Stimulated activated CD8-positive, alpha-beta memory T cell treated with anti-CD3 and anti-CD28 coated beads, Interleukin-7, amount 100 ng/mL, for 48 hours (primary cell): Measurements from ENCODE around the gene CHRNA9.
A peak's percentile ranks its signal among the peaks of the same experiment; 100 is the strongest.
"Not testable (repeated sequence)": the region's sequence is repeated elsewhere in the genome, so short reads cannot be mapped to it uniquely, and the experiment has no call there.

Source experiments
- DNase-seq, 2 donors: peaks; one replicate each; pipeline ENCODE4 v3.0.0-alpha.2; 2020; ENCODE audit warnings: low read depth in 1 of 2; ENCODE audit errors: extremely low read depth in 1 of 2

The CHRNA9 gene, protein sequence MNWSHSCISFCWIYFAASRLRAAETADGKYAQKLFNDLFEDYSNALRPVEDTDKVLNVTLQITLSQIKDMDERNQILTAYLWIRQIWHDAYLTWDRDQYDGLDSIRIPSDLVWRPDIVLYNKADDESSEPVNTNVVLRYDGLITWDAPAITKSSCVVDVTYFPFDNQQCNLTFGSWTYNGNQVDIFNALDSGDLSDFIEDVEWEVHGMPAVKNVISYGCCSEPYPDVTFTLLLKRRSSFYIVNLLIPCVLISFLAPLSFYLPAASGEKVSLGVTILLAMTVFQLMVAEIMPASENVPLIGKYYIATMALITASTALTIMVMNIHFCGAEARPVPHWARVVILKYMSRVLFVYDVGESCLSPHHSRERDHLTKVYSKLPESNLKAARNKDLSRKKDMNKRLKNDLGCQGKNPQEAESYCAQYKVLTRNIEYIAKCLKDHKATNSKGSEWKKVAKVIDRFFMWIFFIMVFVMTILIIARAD

DNA sequence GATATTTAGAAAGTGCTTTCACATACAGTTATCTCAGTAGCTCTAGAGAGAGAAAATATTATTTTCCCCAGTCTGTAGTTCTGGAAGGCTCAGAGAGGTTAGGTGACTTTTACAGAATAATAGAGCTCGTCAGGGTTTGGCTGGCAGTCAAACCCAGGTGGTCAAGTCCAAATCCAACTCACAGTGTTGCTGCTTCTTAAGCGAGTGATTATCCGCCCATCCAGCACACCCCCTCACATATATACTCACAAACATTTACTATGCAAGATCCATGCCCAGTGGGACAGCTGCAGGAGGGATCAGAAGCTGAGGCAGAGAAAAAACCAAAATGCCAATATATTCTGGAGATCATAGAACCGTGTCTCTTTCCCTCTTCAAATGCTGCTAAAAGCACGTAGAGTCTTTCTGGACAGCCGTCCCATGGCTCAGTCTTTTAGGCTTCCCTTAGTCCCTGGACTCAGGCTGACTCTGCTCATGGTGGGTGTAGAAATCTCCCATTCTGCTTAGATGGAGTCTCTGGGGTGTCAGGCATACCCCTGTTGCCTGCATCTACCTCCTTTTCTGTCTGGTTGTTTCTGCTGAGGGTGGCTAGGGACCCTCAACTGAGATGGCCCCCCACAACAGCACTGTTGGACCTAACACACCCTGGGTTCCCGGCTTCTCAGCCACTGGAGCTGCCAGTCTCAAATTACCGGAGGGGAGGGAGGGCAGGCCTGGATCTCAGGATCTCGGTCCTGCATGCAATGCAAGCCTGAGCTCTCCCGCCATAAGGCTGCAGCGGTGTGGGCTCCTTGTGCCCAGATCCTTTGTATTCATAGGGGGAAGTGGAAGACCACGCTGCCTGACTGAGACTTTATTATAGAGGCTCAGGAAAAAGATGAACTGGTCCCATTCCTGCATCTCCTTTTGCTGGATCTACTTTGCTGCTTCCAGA lies at the start of gene CHRNA9:
Gene CHRNA9, plus strand, starts transcription at position 743 of the 934 bp plus-strand sequence. Its CDS starts 135 bp downstream, at position 878.
- no peak for DNase-seq

- DNase-seq = no peak
Measured at GRCh38 chr4:40285692-40286091, 49.4 kb upstream of the CHRNA9 start.

- DNase-seq = no peak
Measured at GRCh38 chr4:40288566-40288965, 46.6 kb upstream of the CHRNA9 start.

GRCh38 chr4:40289366-40290188 lies 45.6 kb upstream of the CHRNA9 start:
- no peak for DNase-seq

GRCh38 chr4:40290611-40291186 lies 44.4 kb upstream of the CHRNA9 start:
- not testable (repeated sequence) for DNase-seq

DNA sequence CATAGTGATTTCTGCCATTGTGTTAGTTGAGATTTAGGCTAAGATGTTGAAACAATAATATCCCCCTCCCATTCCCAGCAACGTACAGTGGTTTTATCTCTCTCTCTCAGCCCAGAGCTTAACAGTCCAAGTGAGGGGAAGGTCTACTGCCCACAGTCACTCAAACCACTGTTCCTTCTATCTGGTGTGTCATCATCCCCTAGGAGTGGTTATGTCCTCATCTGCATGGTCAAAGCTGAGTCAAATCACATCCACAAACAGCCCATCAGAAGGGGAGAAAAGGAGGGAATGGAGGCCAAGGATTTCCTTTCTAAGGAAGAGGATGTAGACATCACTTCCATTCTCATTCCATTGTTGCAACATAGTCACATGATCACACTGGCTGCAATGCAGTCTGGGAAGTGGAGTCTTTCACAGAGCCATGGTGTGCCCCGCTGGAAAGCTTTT lies 42.8 kb upstream of the CHRNA9 start:
- DNase-seq = no peak

DNA sequence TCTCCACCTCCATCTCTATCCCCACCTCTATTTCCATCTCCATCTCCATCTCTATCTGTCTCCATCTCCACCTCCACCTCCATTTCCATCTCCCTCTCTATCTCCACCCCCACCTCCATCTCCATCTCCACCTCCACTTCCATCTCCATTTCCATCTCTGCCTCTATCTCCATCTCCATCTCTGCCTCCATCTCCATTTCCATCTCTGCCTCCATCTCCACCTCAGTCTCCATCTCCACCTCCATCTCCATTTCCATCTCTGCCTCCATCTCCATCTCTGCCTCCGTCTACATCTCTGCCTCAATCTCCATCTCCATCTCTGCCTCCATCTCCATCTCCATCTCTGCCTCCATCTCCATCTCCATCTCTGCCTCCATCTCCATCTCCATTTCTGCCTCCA lies 40.8 kb upstream of the CHRNA9 start:
- no peak for DNase-seq

GRCh38 chr4:40295030-40295429 lies 40.1 kb upstream of the CHRNA9 start:
- DNase-seq = not testable (repeated sequence)

- no peak for DNase-seq
Measured at GRCh38 chr4:40295572-40295971, 39.6 kb upstream of the CHRNA9 start.

DNA sequence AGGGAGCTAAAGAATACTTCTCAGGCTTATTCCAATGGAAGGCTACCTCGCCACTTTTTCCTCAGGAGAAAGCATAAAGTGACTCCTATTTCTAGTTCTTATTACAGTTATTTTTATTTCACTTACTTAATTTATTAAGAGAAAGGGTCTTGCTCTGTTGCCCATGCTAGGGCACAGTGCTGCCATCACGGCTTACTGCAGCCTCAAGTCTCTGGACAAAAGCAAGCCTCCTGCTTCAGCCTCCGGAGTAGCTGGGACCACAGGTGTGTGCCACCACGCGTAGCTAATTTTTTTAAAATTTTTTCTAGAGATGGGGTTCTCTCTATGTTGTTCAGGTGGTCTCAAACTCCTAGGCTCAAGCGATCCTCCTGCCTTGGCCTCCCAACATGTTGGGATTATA lies 36.0 kb upstream of the CHRNA9 start:
- DNase-seq = no peak

GRCh38 chr4:40299811-40300292 lies 35.3 kb upstream of the CHRNA9 start:
- no peak for DNase-seq

DNA sequence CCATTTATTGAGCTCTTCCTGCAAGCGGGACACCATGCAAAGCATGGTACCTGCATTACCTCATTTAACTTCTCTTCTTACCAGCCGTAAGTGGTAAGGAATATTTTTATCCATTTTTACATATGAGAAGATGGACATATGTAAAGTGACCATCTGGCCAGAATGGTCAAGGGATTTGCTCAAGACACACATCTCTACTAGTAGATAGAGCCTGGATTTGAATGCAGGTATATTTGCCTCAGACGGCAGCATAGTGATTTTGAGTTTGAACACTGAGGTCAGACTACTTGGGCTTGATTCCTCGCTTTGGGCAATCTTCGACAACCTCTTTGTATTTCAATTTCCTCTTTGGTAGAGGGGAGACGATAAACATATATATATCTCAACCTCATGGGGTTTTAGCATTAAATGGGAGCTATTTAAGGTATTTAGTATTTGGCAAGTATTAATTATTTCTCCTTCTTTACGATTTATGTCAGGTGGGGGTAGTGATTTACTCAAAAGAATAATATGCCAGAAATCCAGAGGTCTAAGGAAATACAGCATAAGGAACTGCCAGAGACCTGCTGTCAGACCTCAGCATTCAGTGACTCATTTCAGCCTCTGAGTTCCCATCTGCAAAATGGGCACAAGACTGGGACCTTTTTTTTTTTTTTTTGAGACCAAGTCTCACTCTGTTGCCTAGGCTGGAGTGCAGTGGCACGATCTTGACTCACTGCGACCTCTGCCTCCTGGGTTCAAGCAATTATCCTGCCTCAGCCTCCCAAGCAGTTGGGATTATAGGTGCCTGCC lies 34.6 kb upstream of the CHRNA9 start:
- no peak for DNase-seq

DNA sequence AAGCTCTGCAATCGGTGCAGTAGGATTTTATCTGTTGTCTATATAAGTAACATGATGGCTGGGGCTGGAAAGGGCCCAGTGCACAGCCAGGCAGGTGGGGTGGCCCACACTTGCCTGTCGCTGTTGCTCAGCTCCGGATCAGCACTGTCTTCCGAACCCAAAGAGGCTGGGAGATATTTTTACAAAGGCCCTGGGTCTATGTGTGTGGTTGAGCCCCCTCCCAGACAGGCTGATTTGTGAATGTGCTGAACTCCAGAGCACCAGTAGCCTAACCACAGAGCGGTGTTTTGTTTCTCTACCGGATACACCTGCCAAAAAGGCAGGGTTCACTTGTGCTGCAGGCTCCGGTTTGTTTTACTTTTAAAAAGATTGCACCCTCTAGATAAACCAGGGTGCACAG lies 33.5 kb upstream of the CHRNA9 start:
- DNase-seq = no peak

DNA sequence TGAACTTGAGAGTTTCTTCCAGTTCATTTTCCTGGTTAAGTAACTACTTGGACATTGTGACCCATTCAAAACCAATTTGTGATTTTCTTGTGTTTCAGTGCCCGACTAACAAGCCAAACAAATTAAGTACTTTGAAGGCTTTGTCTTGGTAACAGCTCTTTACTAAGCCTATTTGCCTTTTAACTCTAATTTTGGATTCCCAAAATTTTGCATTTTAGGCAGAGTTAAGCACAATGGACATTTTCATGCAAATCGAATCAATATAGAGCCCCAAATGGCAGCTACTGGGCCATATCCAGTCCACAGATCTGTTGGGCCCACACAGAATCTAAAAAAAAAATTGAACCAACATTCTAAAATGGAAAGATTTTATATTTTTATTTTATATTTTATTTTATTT lies 31.4 kb upstream of the CHRNA9 start:
- DNase-seq = no peak

- DNase-seq = peak in 1 of 2 donors; percentile 73
Measured at GRCh38 chr4:40305328-40306170, 29.6 kb upstream of the CHRNA9 start.

DNA sequence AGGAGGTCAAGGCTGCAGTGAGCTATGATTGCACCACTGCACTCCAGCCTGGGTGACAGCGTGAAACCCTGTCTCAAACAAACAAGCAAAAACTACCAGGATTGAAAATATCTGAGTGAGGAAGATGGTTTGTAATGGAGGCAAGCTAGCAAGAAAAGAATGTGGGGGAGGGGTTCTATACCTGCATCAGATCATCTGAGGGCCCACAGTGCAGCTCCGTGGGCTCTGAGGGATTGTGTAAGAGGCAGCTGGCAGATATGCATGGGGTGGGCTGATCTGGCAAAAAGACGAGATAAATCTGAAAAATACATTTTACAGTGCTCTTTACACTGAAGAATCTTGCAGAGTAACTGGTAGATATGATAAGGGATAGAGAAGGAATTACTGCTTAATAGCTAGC lies 28.9 kb upstream of the CHRNA9 start:
- no peak for DNase-seq

GRCh38 chr4:40306976-40307375 lies 28.2 kb upstream of the CHRNA9 start:
- no peak for DNase-seq
